GM12873 (cell line): Measurements from ENCODE around the gene ZNF236.

Source experiments
- CTCF ChIP-seq: IDR thresholded peaks from 2 replicates; pipeline ENCODE4 v1.5.1; 2012; ENCODE audit warnings: low read depth, mild to moderate bottlenecking, moderate library complexity, low read length, control low read depth; ENCODE audit not compliant: insufficient read depth; ENCODE audit errors: missing control alignments

The ZNF236 gene

GRCh38 chr18:77008576-77009315, 186.4 kb downstream of the ZNF236 start:
- no peak for TF ChIP-seq CTCF

GRCh38 chr18:77009675-77010074, 187.3 kb downstream of the ZNF236 start:
- no peak for TF ChIP-seq CTCF

GRCh38 chr18:77012120-77012519, 189.8 kb downstream of the ZNF236 start:
- no peak for TF ChIP-seq CTCF

- no peak for TF ChIP-seq CTCF
These were observed 190.6 kb downstream of the ZNF236 start for GRCh38 chr18:77012806-77013541.

- no peak for TF ChIP-seq CTCF
These were observed 191.6 kb downstream of the ZNF236 start for GRCh38 chr18:77013811-77014521.

- TF ChIP-seq CTCF = no peak
These were observed 192.2 kb downstream of the ZNF236 start for GRCh38 chr18:77014538-77014937.

- no peak for TF ChIP-seq CTCF
These were observed 192.8 kb downstream of the ZNF236 start for GRCh38 chr18:77015169-77015568.
